Suppressor macrophage (primary cell): Measurements from ENCODE around the gene SCT.
A peak's percentile ranks its signal among the peaks of the same experiment; 100 is the strongest.

Source experiments
- DNase-seq, 4 experiments: peaks; one replicate each; pipeline ENCODE4 v3.0.0-alpha.2; 2020 to 2022

SCT gene

DNA sequence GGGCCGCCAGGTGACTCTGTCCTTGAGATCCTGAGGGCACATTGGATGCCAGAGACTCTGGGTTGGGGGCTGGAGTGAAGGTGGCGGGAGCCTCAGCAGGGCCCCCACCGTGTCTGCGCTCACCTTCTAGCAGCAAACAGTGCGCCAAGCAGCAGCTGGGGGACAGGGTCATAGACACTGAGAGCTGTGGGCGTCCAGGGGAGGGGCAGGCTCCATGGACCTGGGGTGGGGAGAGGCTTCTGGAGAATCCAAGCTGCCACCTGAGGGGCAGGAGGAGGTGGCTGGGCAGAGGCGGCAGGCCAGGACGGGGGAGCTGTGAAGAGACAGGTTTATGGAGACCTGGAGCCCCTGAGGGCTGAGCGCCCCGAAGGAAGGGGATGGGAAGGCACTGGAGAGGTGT is 42.7 kb downstream of the SCT start:
- no peak for DNase-seq

DNA sequence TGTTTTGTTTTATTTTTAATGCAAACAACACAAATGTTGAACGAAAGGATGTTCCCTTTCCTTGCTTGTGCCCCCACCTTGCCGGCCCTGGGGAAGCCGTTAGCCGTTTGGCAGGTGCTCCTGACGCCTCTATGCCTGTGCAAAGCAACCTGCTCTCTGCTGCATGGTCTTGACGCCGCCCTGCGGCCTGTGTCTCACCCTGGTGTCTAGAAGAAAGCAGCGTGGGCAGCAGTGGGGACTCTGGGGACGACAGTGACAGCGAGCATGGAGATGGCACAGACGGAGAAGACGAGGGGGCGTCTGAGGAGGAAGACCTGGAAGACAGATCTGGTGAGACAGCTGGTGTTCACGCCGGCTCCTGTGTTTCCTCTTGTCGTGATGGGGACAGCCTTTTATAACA is 45.2 kb downstream of the SCT start:
- DNase-seq = no peak

DNA sequence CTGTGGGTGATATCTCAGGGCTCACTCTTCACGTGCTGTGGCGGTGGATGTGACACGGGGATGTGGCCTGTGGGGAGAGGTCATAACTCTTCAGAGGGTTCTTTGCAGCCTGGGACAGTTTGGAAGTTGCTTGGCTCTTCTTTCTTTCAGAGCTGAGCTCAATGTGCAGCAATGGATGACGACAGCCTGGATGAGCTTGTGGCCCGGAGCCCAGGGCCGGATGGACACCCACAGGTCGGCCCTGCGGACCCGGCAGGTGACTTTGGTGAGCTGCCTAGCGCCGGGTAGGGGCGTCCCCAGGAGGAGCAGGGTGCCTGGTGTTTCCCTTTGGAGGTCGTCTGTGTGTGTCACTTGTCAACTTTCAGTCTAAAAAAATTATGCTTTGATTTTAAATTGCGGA is 45.6 kb downstream of the SCT start:
- DNase-seq = no peak

DNA sequence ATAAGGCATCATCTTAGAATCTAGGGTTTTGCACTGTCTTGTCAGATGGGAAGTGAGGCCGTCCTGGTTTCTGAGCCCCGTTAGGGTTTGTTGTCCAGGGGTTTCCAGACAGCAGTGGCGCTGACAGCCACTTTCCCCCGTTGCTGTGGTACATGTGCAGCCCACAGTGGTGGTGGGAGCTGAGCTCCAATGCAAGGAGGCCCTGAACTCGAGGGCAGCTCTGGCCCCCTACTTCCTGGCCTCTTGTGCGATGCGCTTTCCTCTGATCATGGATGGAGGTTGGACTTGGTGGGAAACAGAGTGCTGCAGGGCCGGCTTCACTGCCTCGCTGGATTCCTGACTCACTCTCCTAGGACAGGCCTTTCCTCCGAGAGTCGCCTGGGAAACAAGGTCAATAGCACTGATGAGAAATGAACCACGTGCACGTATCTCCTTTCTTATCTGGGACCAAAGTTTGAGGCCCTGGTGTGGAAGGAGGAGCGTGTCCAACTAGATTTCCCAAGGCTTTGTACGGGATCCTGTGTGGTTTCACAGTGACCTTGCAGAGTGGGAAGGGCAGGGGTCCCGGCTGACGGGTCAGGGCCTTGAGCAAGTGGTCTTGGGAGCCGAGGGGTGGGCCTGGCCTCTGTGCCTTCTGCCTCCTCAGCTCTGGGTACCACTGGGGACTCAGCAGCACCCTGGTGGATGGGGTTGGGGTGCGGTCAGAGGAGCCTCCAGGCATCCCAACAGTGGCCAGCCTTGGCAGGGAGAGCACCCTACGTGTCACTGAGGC is 47.0 kb downstream of the SCT start:
- DNase-seq = no peak

DNA sequence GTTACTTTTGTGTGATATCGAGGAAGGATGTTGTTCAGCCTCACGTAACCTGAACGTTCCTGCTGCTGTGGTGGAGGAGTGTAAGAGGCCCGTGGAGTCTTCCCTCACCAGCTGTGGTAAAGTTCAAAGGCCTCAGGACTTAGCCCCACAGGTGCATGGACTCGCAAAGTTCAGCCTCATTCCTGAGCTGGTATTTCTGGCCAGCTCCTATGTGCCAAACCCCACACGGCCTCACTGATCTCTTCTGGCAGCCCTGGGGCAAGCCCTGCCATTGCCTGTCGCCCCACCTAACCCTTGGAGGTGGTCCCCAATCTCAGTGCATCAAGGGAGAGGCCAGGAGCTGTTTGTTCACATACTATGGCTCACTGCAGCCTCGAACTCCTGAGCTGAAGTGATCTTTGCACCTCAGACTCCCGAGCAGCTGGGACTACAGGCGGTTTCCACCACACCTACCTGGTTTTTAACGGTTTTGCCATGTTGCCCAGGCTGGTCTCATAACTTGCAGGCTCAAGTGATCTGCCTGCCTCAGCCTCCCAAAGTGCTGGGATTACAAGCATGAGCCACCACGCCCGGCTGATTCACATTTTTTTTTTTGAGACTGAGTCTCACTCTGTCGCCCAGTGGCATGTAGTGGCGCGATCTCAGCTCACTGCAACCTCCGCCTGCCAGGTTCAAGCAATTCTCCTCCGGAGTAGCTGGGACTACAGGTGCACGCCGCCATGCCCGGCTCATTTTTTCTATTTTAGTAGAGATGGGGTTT is 48.5 kb downstream of the SCT start:
- DNase-seq = no peak

DNA sequence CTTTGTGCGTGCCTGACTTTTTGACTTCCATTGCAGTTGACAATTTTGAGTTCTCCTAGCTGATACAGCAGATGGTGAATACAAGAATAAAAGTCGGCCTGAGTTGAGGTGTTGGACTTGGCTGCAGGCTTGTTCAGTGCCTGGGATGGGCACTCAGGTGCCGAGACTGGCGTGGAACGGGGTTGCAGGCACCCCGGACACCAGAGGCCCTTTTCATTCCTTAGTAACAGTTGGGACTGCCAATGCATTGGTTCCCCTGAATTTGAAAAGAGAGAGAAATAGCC is 49.4 kb downstream of the SCT start:
- no peak for DNase-seq

DNA sequence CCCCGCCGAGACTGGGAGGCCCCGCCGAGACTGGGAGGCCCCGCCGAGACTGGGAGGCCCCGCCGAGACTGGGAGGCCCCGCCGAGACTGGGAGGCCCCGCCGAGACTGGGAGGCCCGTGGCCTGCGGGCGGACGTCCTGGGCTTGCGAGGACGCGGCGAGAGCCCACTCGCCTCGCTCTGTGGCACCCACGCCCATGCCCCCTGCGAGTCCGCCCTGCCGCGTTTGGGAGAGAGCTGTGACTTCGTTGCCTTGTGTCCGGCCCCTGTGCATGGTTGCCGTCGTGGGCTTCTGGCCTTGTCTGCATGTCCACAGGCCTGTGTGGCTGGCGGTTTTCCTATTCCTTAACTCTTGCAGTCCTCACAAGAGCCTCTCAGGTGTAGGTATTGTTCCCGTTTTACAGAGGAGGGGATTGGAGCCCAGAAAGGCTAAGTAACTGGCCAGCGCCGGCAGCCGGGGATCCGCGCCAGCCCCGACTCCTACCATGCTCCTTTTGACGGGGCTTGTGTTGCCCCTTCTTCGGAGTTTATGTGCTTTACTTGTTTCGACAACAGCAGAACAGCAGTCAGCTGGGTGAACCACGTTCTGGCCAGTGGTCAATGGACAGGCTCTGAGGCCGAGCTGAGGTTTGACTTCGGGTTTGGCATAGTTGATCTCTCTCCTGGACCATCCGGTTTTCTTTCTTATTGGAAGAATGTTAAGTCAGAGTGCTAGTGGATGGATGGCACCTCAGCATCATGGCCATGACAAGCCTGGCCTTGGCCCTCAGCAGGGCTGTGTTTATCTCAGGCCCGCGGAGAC is 50.0 kb downstream of the SCT start:
- DNase-seq = peak in 1 of 4 experiments; percentile 31
